KMS-11 (cell line): ENCODE measurements around the gene DCANP1.

Experiments used
- H2AFZ ChIP-seq: fragments of 200-600 bp; sonication (generic); 2 replicates; pipeline ENCODE4 v1.6.1; 2016; ENCODE audit warnings: antibody characterized with exemption, mixed run types, low read depth
- H3K27ac ChIP-seq: fragments of 200-600 bp; sonication (generic); 2 replicates; pipeline ENCODE4 v1.6.1; 2016; ENCODE audit warnings: mild to moderate bottlenecking, mixed run types
- H3K27me3 ChIP-seq: fragments of 200-600 bp; sonication (generic); 2 replicates; pipeline ENCODE4 v1.6.1; 2017; ENCODE audit warnings: mild to moderate bottlenecking, low read depth, mixed run types, moderate library complexity; ENCODE audit not compliant: insufficient read depth
- H3K36me3 ChIP-seq: fragments of 200-600 bp; sonication (generic); 2 replicates; pipeline ENCODE4 v1.6.1; 2017; ENCODE audit warnings: mild to moderate bottlenecking, mixed run types; ENCODE audit not compliant: insufficient read depth
- H3K4me1 ChIP-seq: fragments of 200-600 bp; sonication (generic); 2 replicates; pipeline ENCODE4 v1.6.1; 2016; ENCODE audit warnings: mild to moderate bottlenecking, low read depth, mixed run types; ENCODE audit not compliant: poor library complexity, severe bottlenecking
- H3K4me2 ChIP-seq: fragments of 200-600 bp; sonication (generic); 2 replicates; pipeline ENCODE4 v1.7.0; 2016; ENCODE audit warnings: mild to moderate bottlenecking, mixed run types
- H3K4me3 ChIP-seq: fragments of 200-600 bp; sonication (generic); IDR thresholded peaks from 2 replicates; pipeline ENCODE4 v1.6.1; 2017; ENCODE audit warnings: low read depth, low read length, mixed read lengths; ENCODE audit not compliant: insufficient read depth
- H3K79me2 ChIP-seq: fragments of 200-600 bp; sonication (generic); 2 replicates; pipeline ENCODE4 v1.6.1; 2016; ENCODE audit warnings: low read depth, mixed run types; ENCODE audit not compliant: insufficient read depth
- H3K9ac ChIP-seq: fragments of 200-600 bp; sonication (generic); 2 replicates; pipeline ENCODE4 v1.6.1; 2016; ENCODE audit warnings: mild to moderate bottlenecking, mixed run types
- H4K20me1 ChIP-seq: fragments of 200-600 bp; sonication (generic); 2 replicates; pipeline ENCODE4 v1.6.1; 2016; ENCODE audit warnings: mild to moderate bottlenecking, mixed run types; ENCODE audit not compliant: insufficient read depth
- TF ChIP-seq, protein P1 (sequence below): fragments of 200-600 bp; sonication (generic); conservative IDR thresholded peaks from 2 replicates; pipeline ENCODE4 v1.6.1; 2017; ENCODE audit warnings: low read depth, mild to moderate bottlenecking, antibody characterized with exemption, low read length, moderate library complexity, mixed read lengths

DCANP1 gene

DNA sequence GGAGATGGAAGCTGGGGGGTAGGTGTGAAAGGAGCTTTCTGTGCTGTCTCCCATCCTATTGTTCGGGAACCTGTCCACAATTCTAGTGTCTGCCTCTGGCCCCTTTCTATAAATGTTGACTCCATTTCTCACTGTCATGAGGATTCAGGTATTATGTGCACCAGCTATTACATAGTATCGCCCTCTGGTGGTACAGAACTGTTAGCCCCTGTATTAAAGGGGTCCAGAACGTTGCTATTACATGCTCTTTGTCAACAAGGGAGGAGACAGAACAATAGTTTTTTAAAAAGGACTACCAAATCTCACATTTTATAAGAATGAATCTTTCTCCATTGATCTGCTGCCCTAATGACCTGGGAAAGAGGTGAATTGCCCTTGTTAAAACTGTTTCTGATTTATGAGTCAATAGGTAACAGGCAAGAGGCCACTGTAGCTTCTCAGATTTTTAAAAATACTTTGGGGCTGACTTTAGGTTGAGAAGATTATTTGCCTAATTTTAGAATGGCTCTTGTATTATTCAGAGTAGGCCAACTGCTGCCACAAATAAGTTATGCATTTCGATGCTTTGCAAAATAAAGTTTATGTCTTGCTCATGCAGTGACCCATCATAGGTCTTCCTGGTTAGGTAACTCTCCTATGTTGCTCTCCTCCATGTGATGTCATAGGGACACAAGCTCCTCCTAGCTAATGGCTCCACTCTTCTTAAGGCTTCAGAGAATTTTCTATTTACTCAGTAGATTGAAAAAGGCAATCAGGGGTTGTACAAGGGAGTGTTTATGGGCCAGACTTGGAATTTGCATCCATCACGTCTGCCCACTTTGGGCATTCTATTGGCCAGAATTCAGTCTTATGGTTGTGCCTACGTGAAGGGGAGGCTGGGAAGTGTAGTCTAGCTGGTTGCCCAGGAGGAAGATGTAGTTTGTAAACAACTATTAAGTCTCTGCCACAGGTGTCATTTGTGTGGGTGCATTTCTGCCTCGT is 20.8 kb downstream of the DCANP1 start:
- no peak overlapping the region for H3K27ac ChIP-seq
- no peak overlapping the region for H3K4me3 ChIP-seq
- no peaks in the 10 kb centered on the region for H4K20me1 ChIP-seq
- no peak overlapping the region for H3K9ac ChIP-seq
- H2AFZ ChIP-seq, result no peak overlapping the region
- no peaks in the 10 kb centered on the region for H3K27me3 ChIP-seq
- H3K79me2 ChIP-seq, result no peaks in the 10 kb centered on the region
- no peak overlapping the region for H3K4me2 ChIP-seq
- no peaks in the 10 kb centered on the region for H3K4me1 ChIP-seq
- no peaks in the 10 kb centered on the region for H3K36me3 ChIP-seq
- TF ChIP-seq, protein P1, sequence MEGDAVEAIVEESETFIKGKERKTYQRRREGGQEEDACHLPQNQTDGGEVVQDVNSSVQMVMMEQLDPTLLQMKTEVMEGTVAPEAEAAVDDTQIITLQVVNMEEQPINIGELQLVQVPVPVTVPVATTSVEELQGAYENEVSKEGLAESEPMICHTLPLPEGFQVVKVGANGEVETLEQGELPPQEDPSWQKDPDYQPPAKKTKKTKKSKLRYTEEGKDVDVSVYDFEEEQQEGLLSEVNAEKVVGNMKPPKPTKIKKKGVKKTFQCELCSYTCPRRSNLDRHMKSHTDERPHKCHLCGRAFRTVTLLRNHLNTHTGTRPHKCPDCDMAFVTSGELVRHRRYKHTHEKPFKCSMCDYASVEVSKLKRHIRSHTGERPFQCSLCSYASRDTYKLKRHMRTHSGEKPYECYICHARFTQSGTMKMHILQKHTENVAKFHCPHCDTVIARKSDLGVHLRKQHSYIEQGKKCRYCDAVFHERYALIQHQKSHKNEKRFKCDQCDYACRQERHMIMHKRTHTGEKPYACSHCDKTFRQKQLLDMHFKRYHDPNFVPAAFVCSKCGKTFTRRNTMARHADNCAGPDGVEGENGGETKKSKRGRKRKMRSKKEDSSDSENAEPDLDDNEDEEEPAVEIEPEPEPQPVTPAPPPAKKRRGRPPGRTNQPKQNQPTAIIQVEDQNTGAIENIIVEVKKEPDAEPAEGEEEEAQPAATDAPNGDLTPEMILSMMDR, result peak; percentile 74

GRCh38 chr5:135425641-135426040 is 21.5 kb downstream of the DCANP1 start:
- H3K36me3 ChIP-seq, result no peaks in the 10 kb centered on the region
- no peaks in the 10 kb centered on the region for H3K79me2 ChIP-seq
- no peak overlapping the region for H3K27ac ChIP-seq
- H3K4me3 ChIP-seq, result no peak overlapping the region
- H4K20me1 ChIP-seq, result no peaks in the 10 kb centered on the region
- H2AFZ ChIP-seq, result no peak overlapping the region
- TF ChIP-seq, protein P1, result no peak
- H3K27me3 ChIP-seq, result no peaks in the 10 kb centered on the region
- H3K9ac ChIP-seq, result no peak overlapping the region
- H3K4me2 ChIP-seq, result no peak overlapping the region
- H3K4me1 ChIP-seq, result no peaks in the 10 kb centered on the region

DNA sequence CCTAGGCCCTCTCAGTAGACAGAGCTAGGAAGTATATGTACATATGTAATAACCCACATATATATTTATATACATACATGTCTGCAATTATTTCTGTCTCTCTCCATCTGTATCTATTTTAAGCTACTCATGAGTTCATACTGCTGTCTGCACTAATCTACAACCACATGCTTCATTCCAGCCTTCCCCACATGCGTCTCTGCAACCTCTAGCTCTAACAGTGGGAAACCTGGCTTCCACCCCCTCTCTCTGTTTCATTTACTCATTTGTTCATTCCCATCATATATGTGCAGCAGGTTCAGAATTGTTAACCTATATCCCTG is 23.3 kb downstream of the DCANP1 start:
- Histone ChIP-seq H3K27ac (no peak overlapping the region), H3K4me3 (no peak overlapping the region), H4K20me1 (no peaks in the 10 kb centered on the region), H3K9ac (no peak overlapping the region), H3K36me3 (no peaks in the 10 kb centered on the region), H3K27me3 (no peaks in the 10 kb centered on the region), H3K4me2 (no peak overlapping the region), H2AFZ (no peak overlapping the region), H3K4me1 (no peaks in the 10 kb centered on the region), H3K79me2 (no peaks in the 10 kb centered on the region)
- TF ChIP-seq, protein P1, result no peak

- Histone ChIP-seq H3K79me2 (no peaks in the 10 kb centered on the region), H2AFZ (no peak overlapping the region), H3K27ac (no peak overlapping the region), H3K9ac (no peak overlapping the region), H3K4me2 (no peak overlapping the region), H3K4me3 (no peak overlapping the region), H3K36me3 (no peaks in the 10 kb centered on the region), H4K20me1 (no peaks in the 10 kb centered on the region), H3K27me3 (no peaks in the 10 kb centered on the region), H3K4me1 (no peaks in the 10 kb centered on the region)
- TF ChIP-seq, protein P1, result no peak
Measured at GRCh38 chr5:135423146-135423845, 23.9 kb downstream of the DCANP1 start.
